Measurements from ENCODE around the gene RIMS4. TPM values are rescaled to one million over a fixed set of nuclear protein-coding genes. Genes with fewer than 3 reads are reported as not detected.
A peak's percentile ranks its signal among the peaks of the same experiment; 100 is the strongest.

The RIMS4 gene
- total RNA-seq, 1 donor from 2014 or later, result 6.3 TPM

DNA sequence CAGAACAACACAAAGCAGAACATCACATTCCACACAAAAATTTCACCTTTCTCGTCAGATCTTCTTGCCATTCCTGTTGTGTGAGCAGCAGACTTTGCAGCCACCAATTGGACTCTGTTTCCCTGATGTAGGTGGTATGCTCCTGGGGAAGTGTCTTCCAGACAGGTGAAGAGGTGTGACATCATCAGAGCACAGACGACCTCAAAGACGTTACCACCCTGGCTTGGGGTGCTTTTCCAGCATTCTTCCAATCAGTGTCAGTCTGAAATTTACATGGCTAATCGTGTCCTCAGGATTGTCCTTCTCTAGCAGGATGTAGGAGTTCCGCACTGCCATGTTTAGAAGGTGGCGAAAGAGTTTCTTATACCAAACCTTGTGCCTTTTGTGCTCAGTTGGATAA, 31.6 kb upstream of the RIMS4 start:
- Mint-ChIP-seq H3K27ac (peak overlapping the region; percentile 25), H3K4me3 (ENCODE audit: low read depth) (no peak overlapping the region), H3K9me3 (ENCODE audit: low read depth) (no peaks in the 10 kb centered on the region), H3K27me3 (peaks cover 2% of the 10 kb centered on the region), H3K36me3 (ENCODE audit: insufficient read depth) (no peaks in the 10 kb centered on the region), H3K4me1 (ENCODE audit: low read depth) (no peaks in the 10 kb centered on the region)
- no peak for DNase-seq (ENCODE audit: low spot score, unreplicated experiment)
- TF ChIP-seq, protein P1, sequence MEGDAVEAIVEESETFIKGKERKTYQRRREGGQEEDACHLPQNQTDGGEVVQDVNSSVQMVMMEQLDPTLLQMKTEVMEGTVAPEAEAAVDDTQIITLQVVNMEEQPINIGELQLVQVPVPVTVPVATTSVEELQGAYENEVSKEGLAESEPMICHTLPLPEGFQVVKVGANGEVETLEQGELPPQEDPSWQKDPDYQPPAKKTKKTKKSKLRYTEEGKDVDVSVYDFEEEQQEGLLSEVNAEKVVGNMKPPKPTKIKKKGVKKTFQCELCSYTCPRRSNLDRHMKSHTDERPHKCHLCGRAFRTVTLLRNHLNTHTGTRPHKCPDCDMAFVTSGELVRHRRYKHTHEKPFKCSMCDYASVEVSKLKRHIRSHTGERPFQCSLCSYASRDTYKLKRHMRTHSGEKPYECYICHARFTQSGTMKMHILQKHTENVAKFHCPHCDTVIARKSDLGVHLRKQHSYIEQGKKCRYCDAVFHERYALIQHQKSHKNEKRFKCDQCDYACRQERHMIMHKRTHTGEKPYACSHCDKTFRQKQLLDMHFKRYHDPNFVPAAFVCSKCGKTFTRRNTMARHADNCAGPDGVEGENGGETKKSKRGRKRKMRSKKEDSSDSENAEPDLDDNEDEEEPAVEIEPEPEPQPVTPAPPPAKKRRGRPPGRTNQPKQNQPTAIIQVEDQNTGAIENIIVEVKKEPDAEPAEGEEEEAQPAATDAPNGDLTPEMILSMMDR (IDR thresholded peaks at IDR 0.05; ENCODE audit: unreplicated experiment), result no peak

DNA sequence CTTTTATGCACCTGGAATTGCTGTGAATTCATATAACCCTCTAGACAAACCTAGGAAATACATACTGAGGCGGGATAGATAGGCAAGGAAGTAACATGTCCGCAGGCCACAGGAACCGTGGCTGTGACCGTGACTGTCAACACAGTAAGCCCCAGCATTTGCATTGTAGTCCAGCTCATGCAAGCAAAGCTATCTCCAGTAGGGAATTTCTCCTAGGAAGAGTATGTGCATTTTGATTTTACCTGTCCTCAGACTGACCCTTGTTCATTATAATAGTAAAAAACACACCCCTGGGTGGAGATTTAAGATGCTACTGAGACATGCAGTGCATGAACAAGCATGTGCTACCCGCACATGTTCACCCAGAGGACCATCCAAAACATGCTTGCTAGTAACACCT, 30.5 kb upstream of the RIMS4 start:
- no peak overlapping the region for H3K4me3 Mint-ChIP-seq (ENCODE audit: low read depth)
- H3K36me3 Mint-ChIP-seq (ENCODE audit: insufficient read depth), result no peaks in the 10 kb centered on the region
- no peak overlapping the region for H3K27ac Mint-ChIP-seq
- TF ChIP-seq, protein P1 (IDR thresholded peaks at IDR 0.05; ENCODE audit: unreplicated experiment), result no peak
- H3K4me1 Mint-ChIP-seq (ENCODE audit: low read depth), result no peaks in the 10 kb centered on the region
- H3K9me3 Mint-ChIP-seq (ENCODE audit: low read depth), result no peaks in the 10 kb centered on the region
- no peak for DNase-seq (ENCODE audit: low spot score, unreplicated experiment)
- peaks cover 2% of the 10 kb centered on the region for H3K27me3 Mint-ChIP-seq

DNA sequence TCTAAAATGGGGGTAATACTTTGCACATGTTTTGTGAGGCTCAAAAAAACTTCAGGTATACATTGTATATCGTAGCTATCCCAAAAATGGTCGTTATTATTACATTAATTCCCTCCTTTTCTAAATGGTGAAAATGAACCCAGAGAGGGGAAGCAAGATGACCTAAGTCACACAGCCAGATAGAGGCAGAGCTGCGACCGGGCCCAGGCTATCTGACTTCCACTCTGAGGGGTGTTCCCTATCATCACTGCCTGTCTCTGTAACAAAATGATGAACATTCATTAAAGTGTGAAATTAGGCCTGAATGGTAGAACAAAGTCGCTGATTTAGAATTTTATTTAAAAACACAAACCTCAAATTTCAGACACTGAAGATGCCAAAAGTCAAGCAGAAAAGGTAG, 29.1 kb upstream of the RIMS4 start:
- Mint-ChIP-seq H3K27ac (no peak overlapping the region), H3K36me3 (ENCODE audit: insufficient read depth) (no peaks in the 10 kb centered on the region), H3K27me3 (peaks cover 6% of the 10 kb centered on the region), H3K4me1 (ENCODE audit: low read depth) (no peaks in the 10 kb centered on the region), H3K9me3 (ENCODE audit: low read depth) (no peaks in the 10 kb centered on the region), H3K4me3 (ENCODE audit: low read depth) (no peak overlapping the region)
- TF ChIP-seq, protein P1 (IDR thresholded peaks at IDR 0.05; ENCODE audit: unreplicated experiment), result no peak
- no peak for DNase-seq (ENCODE audit: low spot score, unreplicated experiment)

DNA sequence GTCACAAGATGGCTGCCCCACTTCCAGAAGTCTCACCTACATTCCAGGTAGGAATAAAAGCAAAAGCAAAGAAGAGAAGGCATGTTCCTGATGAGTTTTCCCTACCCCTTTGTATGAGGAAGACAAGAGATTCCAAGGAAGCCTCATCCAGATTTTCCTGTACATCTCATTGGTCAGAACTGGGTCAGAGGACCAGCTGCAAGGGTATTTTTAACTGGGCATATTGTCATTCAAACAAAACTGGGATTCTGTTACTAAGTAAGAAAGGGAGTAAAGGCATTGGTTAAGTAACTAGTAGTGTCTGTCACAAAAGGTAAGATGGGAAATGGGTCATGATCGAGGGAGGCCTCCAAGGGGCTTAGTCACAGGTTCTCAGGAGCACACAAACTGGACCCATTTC, 28.2 kb upstream of the RIMS4 start:
- Mint-ChIP-seq H3K4me3 (ENCODE audit: low read depth) (no peak overlapping the region), H3K9me3 (ENCODE audit: low read depth) (no peaks in the 10 kb centered on the region), H3K27ac (no peak overlapping the region), H3K4me1 (ENCODE audit: low read depth) (no peaks in the 10 kb centered on the region), H3K27me3 (peaks cover 6% of the 10 kb centered on the region), H3K36me3 (ENCODE audit: insufficient read depth) (no peaks in the 10 kb centered on the region)
- no peak for DNase-seq (ENCODE audit: low spot score, unreplicated experiment)
- TF ChIP-seq, protein P1 (IDR thresholded peaks at IDR 0.05; ENCODE audit: unreplicated experiment), result no peak

DNA sequence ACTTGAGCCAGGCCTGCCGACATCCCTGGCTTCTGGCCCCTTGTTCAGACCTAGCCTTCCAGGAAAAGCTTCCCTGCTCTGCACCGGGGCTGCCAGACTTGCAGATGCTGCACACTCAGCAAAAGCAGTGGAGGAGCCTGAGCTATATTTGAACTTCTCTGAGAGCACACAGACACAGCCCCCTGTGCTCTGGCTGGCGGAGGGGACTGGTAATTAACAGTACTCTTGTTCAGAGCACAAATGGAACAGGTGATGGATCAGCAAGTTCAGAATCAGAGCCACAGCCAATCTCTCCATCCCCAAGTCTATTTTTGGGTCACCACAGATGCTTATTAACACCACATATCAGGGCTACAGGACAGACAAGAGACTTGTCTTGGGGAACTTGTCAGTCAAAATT, 27.6 kb upstream of the RIMS4 start:
- no peaks in the 10 kb centered on the region for H3K4me1 Mint-ChIP-seq (ENCODE audit: low read depth)

More for the DNA sequence above, 27.6 kb upstream of the RIMS4 start:
- DNase-seq (ENCODE audit: low spot score, unreplicated experiment), result no peak
- Mint-ChIP-seq H3K4me3 (ENCODE audit: low read depth) (no peak overlapping the region), H3K9me3 (ENCODE audit: low read depth) (no peaks in the 10 kb centered on the region), H3K36me3 (ENCODE audit: insufficient read depth) (no peaks in the 10 kb centered on the region), H3K27me3 (peaks cover 6% of the 10 kb centered on the region), H3K27ac (no peak overlapping the region)
- TF ChIP-seq, protein P1 (IDR thresholded peaks at IDR 0.05; ENCODE audit: unreplicated experiment), result no peak
